Endothelial cell (in vitro differentiated cells): ENCODE results near the gene EXPH5. TPM values are rescaled to one million over a fixed set of nuclear protein-coding genes. Genes with fewer than 3 reads are reported as not detected.

Experiments
- DNase-seq: peaks from one replicate; pipeline ENCODE4 v3.0.0; 2021; ENCODE audit warnings: low spot score
- H3K27ac Mint-ChIP-seq: one replicate; pipeline ENCODE4 v1.8.0; 2021; ENCODE audit warnings: mixed read lengths, inconsistent platforms; ENCODE audit not compliant: unreplicated experiment
- H3K27me3 Mint-ChIP-seq: one replicate; pipeline ENCODE4 v1.8.0; 2021; ENCODE audit warnings: mild to moderate bottlenecking, moderate library complexity, mixed read lengths, inconsistent platforms; ENCODE audit not compliant: unreplicated experiment
- H3K36me3 Mint-ChIP-seq: one replicate; pipeline ENCODE4 v1.8.0; 2021; ENCODE audit warnings: mild to moderate bottlenecking, low read depth, mixed read lengths, inconsistent platforms; ENCODE audit not compliant: unreplicated experiment
- H3K4me1 Mint-ChIP-seq: one replicate; pipeline ENCODE4 v1.8.0; 2021; ENCODE audit warnings: mild to moderate bottlenecking, mixed read lengths, inconsistent platforms; ENCODE audit not compliant: unreplicated experiment
- H3K4me3 Mint-ChIP-seq: one replicate; pipeline ENCODE4 v1.8.0; 2021; ENCODE audit warnings: mild to moderate bottlenecking, mixed read lengths, inconsistent platforms; ENCODE audit not compliant: unreplicated experiment
- H3K9me3 Mint-ChIP-seq: one replicate; pipeline ENCODE4 v1.8.0; 2021; ENCODE audit warnings: mixed read lengths, inconsistent platforms; ENCODE audit not compliant: unreplicated experiment
- total RNA-seq: library from RNA; stranded (reverse); fragmentation: NEBNext Ultra II Directional; extraction: Animal tissue kit (Norgen Biotek cat#: 25700); gene quantifications from one replicate; pipeline ENCODE4 v1.2.1, GENCODE V29; 2021; ENCODE audit not compliant: unreplicated experiment
- TF ChIP-seq, protein P1 (sequence below): fragments of 200-600 bp; sonication (generic); IDR thresholded peaks from one replicate; pipeline ENCODE4 v1.5.0; 2021; ENCODE audit warnings: antibody characterized with exemption; ENCODE audit not compliant: unreplicated experiment

Gene EXPH5
- total RNA-seq, 1 donor from 2014 or later = 0.62 TPM

DNA sequence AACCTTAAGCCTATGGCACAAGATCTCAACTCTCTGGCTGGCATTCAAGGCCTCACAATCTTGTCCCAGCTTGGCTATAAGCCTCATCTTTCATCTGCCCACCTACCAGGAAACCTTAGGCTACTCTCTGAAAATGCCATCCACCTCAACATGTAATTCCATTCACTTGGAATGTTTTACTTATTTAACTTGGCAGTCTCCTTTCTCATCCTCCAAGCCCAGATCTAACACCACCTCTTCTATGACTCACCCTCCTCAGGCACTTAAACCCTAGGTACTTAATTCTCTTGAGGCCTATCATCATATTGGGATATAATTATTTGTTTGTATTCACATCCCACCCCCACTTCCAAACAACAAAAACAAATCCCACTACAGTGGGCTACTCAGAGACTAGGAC lies 110.4 kb downstream of the EXPH5 start:
- Mint-ChIP-seq H3K27me3 (no peaks in the 10 kb centered on the region), H3K4me1 (peaks cover 2% of the 10 kb centered on the region), H3K9me3 (no peaks in the 10 kb centered on the region), H3K4me3 (no peak overlapping the region), H3K27ac (no peak overlapping the region), H3K36me3 (peaks cover 18% of the 10 kb centered on the region)
- no peak for DNase-seq
- TF ChIP-seq, protein P1, sequence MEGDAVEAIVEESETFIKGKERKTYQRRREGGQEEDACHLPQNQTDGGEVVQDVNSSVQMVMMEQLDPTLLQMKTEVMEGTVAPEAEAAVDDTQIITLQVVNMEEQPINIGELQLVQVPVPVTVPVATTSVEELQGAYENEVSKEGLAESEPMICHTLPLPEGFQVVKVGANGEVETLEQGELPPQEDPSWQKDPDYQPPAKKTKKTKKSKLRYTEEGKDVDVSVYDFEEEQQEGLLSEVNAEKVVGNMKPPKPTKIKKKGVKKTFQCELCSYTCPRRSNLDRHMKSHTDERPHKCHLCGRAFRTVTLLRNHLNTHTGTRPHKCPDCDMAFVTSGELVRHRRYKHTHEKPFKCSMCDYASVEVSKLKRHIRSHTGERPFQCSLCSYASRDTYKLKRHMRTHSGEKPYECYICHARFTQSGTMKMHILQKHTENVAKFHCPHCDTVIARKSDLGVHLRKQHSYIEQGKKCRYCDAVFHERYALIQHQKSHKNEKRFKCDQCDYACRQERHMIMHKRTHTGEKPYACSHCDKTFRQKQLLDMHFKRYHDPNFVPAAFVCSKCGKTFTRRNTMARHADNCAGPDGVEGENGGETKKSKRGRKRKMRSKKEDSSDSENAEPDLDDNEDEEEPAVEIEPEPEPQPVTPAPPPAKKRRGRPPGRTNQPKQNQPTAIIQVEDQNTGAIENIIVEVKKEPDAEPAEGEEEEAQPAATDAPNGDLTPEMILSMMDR = no peak

DNA sequence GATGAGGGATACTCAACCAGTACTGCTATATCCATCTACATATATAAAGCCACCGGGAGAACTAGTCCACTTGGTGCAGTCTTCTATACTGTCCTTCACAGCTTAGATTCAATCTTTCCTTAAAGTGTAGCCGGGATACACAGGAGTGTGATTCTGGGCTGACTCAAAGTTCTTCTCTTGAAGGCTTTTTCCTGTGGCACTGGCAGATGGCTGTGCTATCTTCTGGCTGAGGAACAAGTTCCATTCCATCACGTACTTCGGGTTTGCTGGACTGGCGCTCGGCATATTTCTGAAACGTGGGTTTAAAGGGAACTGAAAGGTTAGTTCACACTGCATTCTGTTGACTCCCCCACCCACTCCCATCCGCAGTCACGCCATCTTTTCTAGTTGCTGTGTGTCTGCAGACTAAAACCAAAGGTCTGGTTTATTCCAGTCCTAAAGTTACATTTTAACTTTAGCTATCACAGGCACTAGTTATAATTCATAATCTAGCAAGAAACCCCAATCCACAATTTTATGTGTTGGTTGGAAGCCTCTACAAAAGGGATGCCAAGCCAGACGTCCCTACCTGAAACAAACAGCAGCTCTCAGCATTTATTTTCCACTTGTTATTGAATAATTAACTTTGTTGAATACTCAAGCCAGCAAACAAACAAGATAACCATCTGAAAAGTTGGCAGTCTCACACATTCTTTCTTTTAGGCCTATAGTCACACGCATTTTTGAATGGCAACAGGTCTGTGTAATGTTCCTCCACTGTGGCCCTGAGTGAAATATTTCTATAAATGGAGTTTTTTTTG lies 118.7 kb downstream of the EXPH5 start:
- H3K36me3 Mint-ChIP-seq = peaks cover 4% of the 10 kb centered on the region
- peaks cover 3% of the 10 kb centered on the region for H3K27me3 Mint-ChIP-seq
- H3K27ac Mint-ChIP-seq = no peak overlapping the region
- no peak overlapping the region for H3K4me3 Mint-ChIP-seq
- TF ChIP-seq, protein P1 = no peak
- H3K9me3 Mint-ChIP-seq = no peaks in the 10 kb centered on the region
- H3K4me1 Mint-ChIP-seq = peaks cover 6% of the 10 kb centered on the region
- no peak for DNase-seq

DNA sequence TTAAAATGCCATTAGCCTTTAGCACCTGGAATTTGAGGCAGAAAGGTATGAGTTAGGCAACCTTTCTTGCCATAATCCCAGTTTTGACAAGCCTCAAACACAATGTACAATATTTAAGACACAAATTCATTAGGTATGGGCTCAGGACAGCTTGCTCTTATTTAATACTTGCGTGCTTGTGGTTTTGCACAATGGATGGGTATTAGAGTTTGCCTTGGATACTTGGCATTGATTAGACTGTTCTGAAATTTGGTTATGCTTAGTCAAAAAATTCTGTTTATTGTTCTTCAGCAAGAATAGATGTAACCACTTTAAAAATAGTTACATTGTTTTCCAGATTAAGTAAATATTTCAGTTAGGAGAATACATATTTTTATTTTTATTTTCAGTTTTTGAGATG lies 120.9 kb downstream of the EXPH5 start:
- Mint-ChIP-seq H3K36me3 (peaks cover 4% of the 10 kb centered on the region), H3K4me3 (no peak overlapping the region), H3K27me3 (peaks cover 2% of the 10 kb centered on the region), H3K9me3 (no peaks in the 10 kb centered on the region), H3K27ac (no peak overlapping the region), H3K4me1 (peaks cover 3% of the 10 kb centered on the region)
- DNase-seq = no peak
- TF ChIP-seq, protein P1 = no peak

DNA sequence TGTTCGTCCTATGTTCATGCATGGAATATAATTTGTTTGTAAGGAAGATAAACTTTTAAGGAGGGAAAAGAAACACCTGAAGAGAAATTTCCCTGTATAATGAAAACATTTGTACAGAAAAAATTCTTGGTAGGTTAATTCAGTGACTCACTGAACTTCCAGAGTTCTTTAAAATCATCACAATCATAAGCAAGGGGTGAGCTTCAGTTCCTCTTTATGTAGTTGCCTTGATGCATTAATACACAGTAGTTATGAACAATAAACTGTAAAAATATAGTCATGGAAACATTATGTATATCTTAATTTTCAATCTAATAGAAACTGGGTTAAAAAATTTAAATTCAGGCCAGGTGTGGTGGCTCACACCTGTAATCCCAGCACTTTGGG lies 125.1 kb downstream of the EXPH5 start:
- Mint-ChIP-seq H3K27me3 (peaks cover 3% of the 10 kb centered on the region), H3K9me3 (no peaks in the 10 kb centered on the region), H3K4me3 (no peak overlapping the region), H3K4me1 (peaks cover 3% of the 10 kb centered on the region), H3K36me3 (no peaks in the 10 kb centered on the region), H3K27ac (no peak overlapping the region)
- TF ChIP-seq, protein P1 = no peak
- DNase-seq = no peak

DNA sequence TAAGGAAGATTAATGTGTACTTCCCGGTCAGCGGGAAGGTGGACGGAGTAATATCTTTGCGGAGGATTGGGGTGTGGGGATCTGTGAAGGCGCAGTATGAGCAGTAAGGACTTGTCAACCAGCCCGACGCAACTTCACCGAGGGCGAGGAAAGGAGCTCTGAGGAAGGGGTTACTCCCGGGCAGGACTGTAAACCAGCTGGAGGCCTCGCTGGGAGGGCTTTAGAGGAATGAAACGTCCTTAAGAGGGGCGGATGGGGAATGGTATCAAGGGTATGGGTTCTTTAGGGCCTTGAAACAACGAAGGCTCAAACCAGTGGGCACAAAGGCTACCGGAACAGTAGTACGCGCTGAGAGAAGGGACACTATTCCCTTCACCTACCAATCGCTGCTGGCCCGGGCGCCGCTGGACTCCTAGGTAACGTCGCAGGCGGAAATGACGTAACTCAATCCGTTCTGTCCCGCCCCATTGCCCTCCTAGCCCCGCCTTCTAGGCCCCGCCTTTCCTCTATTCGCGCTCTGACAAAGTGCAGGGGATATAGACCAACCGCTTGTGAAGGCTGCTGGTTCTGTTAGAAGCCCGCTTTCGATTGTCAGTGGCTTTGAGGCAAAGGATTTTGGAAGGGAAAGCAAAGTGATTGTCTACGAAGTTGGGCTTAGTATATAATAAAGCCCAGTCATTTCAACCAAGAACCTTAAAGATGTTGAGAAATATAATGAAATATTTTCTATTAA lies 126.3 kb downstream of the EXPH5 start, which contains the start of gene C11orf65:
Gene C11orf65 (minus strand): TSS at position 439 of the 733 bp plus-strand sequence. CDS start 5,970 bp downstream, outside the sequence.
- H3K27me3 Mint-ChIP-seq = peaks cover 3% of the 10 kb centered on the region

More for the DNA sequence above, 126.3 kb downstream of the EXPH5 start, which contains the start of gene C11orf65:
- H3K4me1 Mint-ChIP-seq = peaks cover 3% of the 10 kb centered on the region
- DNase-seq = peak; percentile 93
- no peaks in the 10 kb centered on the region for H3K36me3 Mint-ChIP-seq
- peak within 1 kb of the TSS; percentile 93 for H3K4me3 Mint-ChIP-seq
- TF ChIP-seq, protein P1 = no peak
- peak within 1 kb of the TSS; percentile 100 for H3K27ac Mint-ChIP-seq
- H3K9me3 Mint-ChIP-seq = no peaks in the 10 kb centered on the region
